ENCODE results near the gene APOBEC3B.
A peak's percentile ranks its signal among the peaks of the same experiment; 100 is the strongest.

DNA sequence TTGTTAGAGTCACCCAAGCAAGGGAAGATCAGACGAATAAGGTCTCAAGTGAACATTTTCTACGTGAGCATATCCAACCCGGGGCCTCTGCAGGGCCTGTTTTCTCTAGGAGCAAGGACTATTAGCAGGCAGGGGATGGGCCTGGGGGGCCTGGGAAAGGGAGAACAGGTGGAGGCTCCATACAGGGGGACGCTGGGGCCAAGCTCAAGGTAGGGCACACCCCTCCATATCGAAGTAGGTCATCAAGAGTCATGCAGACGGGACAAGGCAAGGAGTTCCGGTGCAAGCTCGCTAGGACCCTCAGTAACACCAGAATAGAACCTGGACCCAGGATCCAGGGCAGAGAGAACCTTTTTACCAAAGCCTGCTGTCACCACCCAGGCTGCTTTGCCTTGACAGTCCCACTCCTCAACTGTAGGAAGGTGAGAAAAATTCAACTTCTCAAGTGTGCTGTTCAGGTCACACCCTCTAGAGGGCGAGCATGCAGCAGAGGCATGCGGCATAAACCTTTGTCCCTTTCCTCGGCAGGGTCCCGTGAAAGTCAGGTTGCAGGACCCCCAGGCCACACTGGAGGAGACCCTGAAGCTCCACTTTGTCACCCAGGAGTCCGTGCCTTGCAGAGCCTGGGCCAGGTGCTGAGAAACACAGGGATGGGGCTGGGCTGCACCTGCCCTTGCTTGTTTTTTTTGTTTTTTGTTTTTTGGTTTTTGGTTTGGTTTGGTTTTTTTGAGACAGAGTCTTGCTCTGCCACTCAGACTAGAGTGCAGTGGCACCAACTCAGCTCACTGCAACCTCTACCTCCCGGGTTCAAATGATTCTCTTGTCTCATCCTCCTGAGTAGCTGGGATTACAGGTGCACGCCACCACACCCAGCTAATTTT lies 8.6 kb upstream of the APOBEC3B start:
- TF ChIP-seq, protein P1, sequence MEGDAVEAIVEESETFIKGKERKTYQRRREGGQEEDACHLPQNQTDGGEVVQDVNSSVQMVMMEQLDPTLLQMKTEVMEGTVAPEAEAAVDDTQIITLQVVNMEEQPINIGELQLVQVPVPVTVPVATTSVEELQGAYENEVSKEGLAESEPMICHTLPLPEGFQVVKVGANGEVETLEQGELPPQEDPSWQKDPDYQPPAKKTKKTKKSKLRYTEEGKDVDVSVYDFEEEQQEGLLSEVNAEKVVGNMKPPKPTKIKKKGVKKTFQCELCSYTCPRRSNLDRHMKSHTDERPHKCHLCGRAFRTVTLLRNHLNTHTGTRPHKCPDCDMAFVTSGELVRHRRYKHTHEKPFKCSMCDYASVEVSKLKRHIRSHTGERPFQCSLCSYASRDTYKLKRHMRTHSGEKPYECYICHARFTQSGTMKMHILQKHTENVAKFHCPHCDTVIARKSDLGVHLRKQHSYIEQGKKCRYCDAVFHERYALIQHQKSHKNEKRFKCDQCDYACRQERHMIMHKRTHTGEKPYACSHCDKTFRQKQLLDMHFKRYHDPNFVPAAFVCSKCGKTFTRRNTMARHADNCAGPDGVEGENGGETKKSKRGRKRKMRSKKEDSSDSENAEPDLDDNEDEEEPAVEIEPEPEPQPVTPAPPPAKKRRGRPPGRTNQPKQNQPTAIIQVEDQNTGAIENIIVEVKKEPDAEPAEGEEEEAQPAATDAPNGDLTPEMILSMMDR (IDR thresholded peaks at IDR 0.05), result peak in 2 of 4 experiments; percentile 56 to 59
- no peak for TF ChIP-seq EP300 (IDR thresholded peaks at IDR 0.05)
- TF ChIP-seq POLR2A (IDR thresholded peaks at IDR 0.05), result no peak
